Measurements from ENCODE around the gene KIF25.

KIF25 gene

DNA sequence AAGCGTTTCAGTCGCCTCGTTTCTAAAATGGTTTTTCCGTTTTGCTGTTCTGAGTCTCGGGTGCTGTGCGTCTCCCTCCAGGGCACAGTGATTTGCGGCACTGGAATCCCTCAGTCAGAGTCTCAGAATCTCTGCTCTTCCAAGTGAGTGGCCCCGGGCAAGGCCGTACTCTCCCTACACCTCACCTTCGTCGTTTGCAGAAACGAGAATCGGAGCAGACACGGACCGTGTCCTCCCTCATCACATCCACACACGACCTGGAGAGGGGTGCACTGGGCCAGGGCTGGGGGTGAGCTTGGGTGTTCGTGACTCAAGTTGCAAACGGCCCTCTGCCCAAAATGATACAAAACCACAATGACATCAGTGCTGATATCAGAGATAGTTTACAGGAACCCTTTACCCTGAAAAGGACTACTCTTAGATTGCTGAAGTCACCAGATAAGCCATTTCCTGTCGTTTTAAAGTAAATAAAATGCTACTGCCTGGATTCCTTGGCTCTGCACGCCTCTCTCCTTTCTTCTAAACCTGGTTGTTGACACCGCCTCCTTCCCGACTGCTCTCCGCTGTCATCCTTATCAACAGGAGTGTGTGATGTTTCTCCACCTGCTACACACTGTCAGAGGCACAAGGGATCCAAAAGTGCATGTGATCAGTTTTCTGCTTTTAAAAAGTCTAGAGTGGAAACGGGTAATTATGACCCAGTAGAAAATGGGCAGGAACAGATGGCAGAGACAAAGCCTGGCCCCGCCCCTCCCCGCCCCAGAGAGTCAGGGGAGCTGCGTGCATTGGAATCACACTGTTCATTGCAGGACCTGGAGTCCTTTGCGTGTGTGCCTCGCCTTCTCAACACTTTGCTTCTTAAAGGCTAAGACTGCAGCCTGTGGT is 38.4 kb downstream of the KIF25 start:
- DNase-seq (ENCODE audit: low read depth, low spot score) = peak; percentile 73

DNA sequence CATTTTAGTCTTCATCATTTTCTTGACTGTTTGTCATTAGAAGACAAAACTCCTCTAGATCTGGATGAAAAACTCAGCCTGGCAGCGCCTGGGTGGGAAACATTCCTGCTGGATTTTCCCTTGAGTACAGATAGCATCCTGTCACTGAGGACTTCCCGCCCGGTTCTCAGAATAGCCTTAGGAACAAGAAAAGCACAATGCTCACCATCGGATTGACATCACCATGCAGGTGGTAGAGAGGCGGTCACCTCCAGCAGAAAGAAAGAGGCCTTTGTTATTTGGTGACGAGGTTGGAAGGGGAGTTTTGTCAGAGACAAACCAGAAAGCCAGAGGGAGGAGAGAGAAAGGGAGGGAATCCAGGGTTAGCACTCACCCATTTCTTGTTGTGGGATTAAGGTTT is 39.8 kb downstream of the KIF25 start:
- peak; percentile 80 for DNase-seq (ENCODE audit: low read depth, low spot score)

DNA sequence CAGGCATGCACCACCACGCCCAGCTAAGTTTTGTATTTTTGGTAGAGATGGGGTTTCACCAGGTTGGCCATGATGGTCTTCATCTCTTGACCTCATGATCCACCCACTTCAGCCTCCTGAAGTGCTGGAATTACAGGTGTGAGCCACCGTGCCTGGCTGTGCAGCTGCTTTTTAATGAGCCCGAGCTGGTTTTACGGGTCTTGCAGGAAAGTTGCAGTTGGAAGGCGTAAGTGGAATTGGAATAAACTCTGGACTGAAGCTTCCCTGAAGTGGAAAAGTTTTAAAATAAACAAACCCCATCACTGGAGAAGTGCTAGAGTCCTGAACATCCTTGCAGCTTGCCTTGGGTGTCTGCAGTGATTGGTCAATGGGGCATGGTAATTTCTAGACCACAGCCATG is 40.4 kb downstream of the KIF25 start:
- peak; percentile 72 for DNase-seq (ENCODE audit: low read depth, low spot score)

DNA sequence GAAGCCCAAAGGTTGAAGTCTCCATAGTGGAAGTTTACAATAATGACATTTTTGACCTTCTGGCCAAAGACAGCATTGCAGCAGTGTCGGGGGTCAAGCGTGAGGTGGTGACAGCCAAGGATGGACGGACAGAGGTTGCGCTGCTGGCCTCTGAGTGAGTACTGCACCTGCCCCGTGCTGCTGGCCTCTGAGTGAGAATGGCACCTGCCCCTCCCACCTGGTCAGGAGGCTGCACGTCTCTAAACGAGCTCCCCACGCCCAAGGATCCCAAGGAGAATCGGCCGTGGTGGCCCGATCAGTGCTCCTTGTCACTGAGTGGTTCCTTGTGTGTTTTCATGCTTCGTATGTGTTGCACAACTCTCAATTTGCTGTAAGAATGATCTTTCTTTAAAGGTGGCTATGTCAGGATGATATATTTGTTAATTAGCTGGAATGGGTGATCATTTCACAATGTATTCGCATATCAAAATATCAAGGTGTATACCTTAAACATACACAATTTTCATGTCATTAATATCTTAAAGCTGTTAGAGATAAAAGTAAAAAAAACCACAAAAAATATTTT is 41.2 kb downstream of the KIF25 start:
- DNase-seq (ENCODE audit: low read depth, low spot score) = no peak

DNA sequence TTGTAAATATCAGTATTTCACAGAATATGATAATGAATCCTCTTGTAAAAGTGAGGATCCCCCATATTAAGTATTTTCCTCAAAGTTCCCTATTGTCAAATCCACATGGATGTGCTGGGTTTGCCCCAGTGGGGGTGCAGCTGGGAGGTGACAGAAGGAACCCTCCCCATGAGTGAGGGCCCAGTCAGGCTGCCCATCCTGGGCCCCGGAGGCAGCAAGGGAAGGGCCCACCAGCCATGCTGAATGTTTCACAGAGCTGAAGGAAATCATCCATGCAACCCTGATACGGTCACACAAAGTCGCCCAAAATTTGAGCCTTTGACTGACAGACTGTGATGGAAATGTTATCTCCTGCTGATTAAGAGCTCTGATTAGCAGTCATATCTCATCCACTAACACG is 41.8 kb downstream of the KIF25 start:
- DNase-seq (ENCODE audit: low read depth, low spot score) = no peak

DNA sequence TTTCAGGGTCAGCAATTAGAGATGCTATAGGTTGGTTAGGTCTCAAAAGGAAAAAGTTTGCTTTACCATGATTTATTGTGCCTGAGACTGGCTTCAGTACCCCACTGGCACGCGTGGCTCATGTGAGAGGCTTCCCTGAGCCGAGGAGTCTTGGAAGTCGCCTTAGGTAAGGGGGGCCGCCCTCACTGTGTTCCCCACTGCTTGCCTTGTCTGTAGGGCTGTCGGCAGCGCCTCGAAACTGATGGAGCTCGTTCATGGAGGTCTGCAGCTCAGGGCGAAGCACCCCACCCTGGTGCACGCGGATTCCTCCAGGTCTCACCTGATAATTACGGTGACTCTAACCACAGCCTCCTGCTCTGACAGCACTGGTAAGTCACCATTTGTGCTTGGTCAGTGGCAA is 42.4 kb downstream of the KIF25 start:
- DNase-seq (ENCODE audit: low read depth, low spot score) = no peak

DNA sequence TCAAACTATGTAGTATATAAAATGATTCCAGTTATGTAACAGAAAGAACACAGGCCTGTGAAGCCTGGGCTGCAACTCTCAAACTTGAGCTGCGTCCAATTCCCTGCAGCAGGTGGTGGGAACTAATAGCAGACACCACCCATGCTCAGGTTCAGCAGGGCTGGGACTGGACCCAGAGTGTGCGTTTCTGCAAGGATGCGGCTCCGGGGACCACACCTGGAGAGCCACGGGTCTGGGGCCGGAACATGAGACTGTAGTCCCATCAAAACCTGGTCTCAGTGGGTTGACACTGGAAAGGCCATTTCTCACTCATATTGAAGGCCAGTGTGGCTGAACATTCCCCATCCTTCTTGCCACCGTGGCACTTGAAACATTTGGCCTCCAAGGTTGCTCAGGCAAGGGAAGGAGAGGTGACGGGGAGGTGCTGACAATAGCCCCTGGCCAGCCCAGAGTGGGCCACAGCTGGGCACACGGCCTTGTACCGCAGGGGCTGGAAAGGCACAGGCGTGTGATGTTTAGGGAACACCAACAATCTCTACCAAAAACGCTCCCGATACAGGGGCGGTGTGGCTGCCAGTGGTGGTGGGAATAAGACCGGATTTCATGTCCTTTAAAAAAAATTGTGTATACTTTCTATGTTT is 43.5 kb downstream of the KIF25 start:
- no peak for DNase-seq (ENCODE audit: low read depth, low spot score)

DNA sequence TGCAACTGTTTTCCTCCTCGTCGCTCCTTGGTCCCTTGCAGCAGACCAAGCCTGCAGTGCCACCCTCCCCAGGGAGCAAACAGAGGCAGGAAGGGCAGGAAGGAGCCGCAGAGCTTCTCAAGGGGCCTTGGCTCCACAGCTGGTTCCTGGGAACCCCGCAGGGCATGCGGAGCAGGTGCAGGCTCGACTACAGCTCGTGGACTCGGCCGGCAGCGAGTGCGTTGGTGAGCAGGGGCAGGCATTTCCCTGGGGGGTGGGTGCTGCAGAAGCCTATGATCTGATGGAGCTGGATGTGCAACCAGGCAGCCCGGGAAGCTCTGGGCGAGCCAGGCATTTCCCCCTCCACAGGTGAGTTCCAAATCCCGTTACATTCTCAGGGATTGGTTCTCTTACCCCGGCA is 44.5 kb downstream of the KIF25 start:
- no peak for DNase-seq (ENCODE audit: low read depth, low spot score)

DNA sequence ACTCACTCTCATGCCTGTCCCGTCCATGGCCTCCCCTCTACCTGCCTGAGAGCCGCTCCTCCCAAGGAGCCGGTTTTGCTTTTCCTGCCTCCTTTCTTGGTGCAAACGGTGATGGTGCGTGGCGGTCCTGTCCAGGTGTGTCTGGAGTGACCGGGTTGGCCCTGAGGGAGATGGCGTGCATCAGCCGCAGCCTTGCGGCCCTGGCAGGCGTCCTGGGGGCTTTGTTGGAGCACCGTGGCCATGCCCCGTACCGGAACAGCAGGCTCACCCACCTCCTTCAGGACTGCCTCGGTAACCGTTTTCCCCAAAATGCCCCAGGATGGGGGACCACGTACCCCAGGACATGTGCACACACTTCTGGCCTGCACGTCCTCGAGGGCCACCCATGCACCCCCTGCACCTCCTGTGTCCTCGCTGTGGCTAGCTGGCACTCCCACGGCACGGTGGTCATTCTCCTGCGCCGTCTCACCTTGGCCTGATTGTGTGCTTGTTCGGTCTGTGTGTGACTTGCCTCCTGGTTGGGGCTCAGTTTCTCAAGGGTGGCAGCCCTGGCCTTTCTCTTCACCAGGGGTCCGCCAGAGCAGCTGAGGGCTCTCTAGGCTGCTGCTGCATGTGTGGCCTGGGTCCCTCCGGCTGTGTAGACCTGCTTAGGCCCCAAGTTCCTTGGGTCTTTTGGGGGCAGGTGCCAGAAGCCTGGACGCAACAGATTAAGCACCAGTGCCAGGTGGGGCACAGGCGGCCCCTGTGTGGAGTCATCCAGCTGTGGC is 45.1 kb downstream of the KIF25 start:
- no peak for DNase-seq (ENCODE audit: low read depth, low spot score)

DNA sequence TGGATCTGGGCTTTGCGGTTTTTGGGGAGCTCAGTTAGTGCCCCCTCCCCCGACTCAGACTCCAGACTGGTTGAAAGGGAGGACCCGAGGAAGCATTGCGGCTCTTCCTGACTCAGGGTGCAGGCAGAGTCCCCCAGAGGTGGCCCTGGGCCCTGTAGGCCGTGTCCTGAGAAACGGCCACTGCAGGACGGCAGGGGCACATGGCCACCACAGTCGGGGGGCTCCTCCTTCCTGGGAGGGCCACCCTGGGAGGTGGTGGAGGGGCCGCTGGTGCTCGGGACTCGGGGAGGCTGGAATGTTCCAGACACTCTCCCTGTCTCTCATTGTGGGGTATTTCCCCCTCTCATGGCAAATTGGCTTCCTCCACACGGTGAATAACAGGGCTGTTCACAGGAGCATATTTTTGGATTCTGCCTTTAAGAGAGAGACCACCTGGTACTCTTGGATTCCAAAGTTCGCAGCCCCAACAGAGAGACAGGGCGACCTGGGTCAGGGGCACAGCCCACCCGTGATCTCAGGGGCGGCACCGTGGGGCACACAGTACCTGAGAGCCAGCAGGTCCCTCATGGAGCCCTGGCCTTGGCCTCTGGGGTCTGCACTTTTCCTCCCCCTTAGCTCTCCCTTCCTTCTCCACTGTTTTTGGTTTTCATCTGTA is 45.8 kb downstream of the KIF25 start:
- no peak for DNase-seq (ENCODE audit: low read depth, low spot score)

DNA sequence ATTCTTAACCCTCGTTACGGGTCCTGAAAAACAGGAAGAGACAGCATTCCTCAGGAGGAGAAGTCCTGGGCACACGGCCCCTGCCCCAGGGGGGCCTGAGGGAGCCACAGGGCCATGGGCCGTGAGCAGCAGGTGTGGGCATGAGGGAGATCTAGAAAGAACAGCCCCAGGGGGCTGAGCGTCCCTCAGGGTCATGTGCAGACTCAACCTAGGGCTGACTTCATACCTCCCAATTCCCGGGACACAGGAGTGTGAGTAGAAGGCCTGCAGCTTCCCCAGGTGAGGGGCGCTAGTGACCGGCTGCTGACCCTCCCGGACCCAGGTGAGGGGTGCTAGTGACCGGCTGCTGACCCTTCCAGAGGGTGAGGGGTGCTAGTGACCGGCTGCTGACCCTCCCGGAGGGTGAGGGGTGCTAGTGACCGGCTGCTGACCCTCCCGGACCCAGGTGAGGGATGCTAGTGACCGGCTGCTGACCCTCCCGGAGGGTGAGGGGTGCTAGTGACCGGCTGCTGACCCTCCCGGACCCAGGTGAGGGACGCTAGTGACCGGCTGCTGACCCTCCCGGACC is 46.5 kb downstream of the KIF25 start:
- peak; percentile 74 for DNase-seq (ENCODE audit: low read depth, low spot score)

DNA sequence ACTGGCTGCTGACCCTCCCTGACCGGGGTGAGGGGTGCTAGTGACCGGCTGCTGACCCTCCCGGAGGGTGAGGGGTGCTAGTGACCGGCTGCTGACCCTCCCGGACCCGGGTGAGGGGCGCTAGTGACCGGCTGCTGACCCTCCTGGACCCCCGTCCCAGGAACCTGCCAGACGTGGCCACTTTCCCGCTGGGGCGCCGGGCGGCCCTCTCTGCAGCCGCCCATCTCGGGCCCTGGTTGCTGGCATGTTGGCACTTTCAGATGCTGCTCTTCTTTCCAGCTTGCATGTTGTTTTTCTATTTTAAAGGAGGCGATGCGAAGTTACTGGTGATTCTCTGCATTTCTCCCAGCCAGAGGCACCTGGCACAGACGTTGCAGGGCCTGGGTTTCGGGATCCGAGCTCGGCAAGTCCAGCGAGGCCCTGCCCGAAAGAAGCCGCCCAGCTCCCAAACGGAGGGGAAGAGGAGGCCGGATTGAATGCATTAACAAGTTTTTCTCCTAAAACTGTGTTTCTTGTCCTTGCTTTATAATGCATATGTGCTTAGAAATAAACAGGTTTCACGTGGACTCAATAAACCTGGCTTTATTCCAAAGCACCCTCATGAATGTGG is 47.2 kb downstream of the KIF25 start:
- no peak for DNase-seq (ENCODE audit: low read depth, low spot score)

DNA sequence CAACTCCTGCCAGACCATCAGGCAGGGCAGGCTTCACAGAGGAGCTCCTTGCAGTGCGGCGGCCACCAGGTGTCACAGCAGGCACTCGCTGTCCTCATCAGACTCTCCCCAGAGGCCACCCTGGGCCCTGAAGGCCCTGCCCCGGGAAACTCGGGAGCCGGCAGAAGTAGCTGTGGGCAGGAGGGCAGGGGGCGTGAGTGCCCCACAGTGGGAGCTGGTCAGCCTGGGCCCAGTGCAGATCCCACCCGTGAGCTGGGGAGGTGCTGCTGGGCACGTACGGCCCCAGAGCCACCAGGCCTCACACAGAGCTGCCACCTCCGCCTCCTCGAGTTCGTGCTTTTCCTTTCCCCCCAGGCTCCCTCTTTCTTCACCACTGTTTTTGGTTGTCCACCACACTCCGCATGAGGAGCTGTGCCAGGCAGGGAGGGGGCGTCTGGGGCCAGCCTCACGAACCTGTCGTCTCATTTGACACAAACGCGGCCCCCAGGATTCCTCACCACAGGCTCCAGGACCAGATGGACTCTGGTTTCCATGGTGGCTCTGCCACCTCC is 47.7 kb downstream of the KIF25 start:
- peak; percentile 43 for DNase-seq (ENCODE audit: low read depth, low spot score)

DNA sequence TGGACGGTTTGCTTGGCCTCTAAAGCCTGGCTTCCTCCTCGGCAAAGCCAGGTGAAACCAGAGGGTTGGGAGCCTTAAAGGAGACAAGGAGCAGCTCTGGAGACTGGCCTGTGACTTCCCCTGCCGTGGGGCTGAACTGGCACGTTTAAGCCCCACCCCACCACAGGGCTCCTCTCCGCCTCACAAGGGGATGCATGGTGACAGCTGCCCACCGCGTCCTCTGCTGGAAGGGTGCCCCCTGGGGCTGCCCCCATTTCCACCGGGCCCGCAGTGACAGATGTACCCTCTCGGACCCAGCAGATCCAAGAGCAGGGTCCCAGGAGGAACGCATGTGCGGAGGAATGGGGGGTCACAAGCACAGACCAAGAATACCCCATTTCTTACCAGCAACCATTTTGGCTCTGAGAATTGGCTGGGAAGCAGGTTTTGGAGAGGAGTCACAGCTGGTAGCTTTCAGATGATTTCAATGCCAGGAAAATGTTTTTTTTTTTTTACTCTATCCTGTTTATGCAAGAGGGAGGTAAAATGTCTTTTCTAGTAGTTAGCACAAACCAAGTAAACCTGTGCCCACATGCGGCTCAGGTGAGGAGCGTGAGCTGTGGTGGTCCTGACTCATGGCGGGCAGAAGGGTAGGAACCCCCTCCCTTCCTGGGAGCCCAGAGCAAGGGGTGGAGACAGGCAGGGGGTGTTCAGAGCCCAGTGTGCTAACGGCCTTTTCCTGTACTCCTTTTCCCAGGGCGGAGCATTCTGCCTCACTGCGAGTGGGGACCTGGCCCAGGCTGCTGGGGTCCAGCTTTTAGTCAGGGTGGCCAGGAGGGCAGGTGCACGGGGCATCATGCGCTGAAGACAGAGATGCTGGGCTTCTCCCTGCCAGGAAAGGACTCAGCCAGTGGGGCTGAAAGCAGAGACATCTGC is 48.5 kb downstream of the KIF25 start:
- no peak for DNase-seq (ENCODE audit: low read depth, low spot score)

DNA sequence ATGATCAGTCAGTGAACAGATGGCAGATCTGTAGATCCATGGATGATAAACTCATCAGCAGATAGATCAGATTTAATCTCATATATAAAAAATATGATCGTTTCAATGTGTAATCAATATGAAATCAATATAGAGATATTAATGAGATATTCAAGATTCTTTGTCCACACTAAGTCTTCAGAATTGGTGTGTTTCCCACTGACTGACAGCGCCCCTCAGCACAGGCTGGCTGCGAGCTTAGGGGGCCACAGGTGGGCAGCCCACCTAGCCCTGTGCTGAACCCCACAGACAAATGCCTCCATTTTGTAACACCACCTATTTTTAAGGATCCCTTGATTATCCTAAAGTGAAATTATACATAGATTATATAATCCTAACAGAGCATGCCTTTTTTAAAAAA is 49.2 kb downstream of the KIF25 start:
- no peak for DNase-seq (ENCODE audit: low read depth, low spot score)

DNA sequence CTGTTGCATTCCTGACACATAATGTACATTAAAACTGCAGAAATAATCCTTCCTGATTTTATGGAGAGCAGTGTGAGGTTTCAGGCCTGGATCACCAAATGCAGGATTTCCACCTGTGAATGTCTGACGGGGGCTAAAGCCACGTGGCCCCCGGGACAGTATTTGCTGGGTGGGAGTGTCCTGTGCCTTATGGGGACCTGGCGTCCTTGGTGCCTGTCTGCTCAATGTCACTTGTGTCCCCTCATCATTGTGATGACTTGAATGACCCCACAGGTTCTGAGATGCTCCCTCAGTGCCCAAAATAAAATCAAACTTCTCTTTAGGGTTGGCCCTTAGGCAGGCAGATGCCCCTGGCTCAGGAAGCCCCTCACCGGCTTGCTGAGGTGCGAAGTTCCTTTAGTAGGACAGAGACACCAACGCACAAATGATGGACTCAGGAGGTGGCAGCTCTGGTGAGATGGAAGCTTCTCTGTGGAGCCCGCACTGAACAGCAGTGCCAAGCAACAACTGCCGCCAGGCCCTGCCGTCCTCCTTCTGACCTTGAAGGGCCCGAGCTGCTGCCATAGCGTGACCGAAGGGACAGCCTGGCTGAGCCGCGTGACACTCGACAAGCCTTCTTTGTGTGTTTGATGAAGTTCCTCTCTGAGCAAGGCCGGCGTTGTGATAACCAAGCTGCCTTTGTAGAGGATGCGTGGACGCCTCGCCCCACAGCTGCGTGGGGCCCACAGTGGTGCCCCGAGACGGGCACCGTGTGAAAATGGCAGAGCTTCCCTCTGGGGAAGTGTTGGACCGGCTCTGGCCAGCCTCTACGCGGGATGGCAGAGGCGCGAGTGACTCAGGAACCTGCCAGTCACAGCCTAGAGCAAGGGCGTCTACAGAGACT is 50.6 kb downstream of the KIF25 start:
- no peak for DNase-seq (ENCODE audit: low read depth, low spot score)

DNA sequence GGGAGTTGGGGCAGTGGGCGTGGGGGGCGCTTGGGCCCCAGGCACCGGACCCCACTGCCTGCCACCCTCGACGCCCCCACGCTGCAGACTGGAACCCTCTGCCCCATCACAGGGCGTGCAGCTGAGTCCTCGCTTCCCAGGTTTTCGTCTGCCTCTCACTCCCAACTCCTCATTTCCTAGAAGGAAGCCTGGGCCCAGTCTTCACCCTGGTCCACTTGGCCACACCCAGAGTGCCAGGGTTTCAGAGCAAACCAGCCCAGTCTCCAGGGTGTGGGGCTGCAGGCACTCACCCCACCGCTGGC is 51.2 kb downstream of the KIF25 start:
- no peak for DNase-seq (ENCODE audit: low read depth, low spot score)

DNA sequence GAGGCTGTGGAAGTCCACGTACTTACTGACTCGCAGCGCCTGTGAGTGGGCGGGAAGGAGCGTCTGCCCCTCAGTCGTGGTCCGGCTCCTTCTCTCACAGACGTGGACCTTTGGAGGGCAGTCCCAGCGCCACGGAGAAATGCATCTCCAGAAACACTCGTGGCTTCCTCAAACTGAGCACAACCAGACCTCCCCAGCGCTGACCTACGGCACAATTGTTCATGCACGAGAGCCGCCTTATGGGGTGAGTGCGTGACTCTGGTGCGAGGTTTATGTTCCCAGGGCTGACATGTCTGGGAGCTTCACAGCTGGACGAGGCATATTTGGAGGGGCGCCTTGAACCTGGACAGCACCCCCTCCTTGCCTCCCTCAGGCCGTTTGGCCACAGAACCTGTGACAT is 51.8 kb downstream of the KIF25 start:
- no peak for DNase-seq (ENCODE audit: low read depth, low spot score)
